HG03432 (cell line): ENCODE results near the gene SHROOM3.
A peak's percentile ranks its signal among the peaks of the same experiment; 100 is the strongest.

Experiments
- ATAC-seq: cut with Tn5 transposase; IDR thresholded peaks from one replicate; pipeline ENCODE4 v1.9.1; 2021; ENCODE audit warnings: mild to moderate bottlenecking, moderate library complexity; ENCODE audit not compliant: unreplicated experiment

The SHROOM3 gene

DNA sequence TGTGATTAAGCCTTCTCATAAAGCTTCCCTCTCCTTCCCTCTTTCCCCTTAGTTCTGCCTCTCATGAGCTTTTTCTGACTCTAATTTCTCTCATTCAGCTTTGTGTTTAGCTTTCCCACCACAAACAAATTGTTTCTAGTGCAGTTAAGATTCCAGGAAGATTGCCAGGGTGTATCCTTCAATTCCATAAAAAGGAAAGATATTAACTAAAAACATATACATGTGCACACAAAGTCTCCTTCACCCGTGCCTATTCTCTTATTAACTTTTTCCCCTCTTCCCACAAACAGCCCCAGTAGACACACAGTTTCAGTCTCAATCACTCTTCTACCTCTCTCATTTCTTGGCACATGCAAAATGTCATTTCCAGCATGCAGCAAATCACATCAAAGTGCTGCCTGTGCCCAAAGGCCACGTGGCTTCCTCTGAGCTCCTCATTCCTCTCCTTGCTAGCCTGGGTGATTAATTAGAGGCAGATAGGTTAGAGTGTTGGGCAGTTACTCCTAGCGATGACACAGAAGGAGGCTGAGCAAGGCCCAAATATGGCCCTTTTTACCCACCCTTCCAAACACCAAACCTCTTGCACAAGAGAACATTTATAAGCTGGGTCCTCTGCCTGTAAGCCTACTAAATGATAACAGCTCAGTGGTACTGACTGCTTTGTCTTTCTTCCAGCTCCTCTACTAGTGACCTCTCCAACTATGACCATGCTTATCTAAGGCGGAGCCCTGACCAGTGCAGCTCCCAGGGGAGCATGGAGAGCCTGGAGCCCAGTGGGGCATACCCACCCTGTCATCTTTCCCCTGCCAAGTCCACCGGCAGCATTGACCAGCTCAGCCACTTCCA lies 303.3 kb downstream of the SHROOM3 start:
- peak; percentile 75 for ATAC-seq

DNA sequence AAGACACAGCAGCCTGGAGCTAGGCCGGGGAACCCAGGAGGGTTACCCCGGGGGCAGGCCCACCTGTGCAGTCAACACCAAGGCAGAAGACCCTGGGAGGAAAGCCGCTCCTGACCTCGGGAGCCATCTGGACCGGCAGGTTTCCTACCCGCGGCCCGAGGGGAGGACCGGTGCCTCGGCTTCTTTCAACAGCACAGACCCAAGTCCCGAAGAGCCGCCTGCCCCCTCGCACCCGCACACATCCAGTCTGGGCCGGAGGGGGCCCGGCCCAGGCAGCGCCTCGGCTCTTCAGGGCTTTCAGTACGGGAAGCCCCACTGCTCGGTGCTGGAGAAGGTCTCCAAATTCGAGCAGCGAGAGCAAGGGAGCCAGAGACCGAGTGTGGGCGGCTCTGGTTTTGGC lies 305.2 kb downstream of the SHROOM3 start:
- ATAC-seq: no peak

DNA sequence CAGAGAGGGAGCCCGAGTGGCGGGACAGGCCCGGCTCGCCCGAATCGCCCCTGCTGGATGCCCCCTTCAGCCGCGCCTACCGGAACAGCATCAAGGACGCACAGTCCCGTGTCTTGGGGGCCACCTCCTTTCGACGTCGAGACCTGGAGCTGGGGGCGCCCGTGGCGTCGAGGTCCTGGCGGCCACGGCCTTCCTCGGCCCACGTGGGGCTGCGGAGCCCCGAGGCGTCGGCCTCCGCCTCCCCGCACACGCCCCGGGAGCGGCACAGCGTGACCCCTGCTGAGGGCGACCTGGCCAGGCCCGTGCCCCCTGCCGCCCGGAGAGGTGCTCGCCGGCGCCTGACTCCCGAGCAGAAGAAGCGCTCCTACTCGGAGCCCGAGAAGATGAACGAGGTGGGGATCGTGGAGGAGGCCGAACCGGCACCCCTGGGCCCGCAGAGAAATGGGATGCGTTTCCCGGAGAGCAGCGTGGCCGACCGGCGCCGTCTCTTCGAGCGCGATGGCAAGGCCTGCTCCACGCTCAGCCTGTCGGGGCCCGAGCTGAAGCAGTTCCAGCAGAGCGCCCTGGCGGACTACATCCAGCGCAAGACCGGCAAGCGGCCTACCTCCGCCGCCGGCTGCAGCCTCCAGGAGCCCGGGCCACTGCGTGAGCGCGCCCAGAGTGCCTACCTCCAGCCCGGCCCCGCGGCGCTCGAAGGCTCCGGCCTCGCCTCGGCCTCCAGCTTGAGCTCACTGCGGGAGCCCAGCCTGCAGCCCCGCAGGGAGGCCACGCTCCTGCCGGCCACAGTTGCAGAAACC lies 306.0 kb downstream of the SHROOM3 start:
- ATAC-seq: no peak

DNA sequence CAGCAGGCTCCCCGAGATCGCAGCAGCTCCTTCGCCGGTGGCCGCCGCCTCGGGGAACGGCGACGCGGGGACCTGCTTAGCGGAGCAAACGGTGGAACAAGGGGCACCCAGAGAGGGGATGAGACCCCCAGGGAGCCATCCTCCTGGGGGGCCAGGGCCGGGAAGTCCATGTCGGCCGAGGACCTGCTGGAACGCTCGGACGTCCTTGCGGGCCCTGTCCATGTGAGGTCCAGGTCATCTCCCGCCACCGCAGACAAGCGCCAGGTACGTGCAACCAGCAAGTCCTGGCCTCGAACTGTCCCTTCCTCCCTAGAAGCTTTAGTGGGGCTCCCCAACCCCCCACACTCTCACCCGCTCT lies 306.6 kb downstream of the SHROOM3 start:
- no peak for ATAC-seq

DNA sequence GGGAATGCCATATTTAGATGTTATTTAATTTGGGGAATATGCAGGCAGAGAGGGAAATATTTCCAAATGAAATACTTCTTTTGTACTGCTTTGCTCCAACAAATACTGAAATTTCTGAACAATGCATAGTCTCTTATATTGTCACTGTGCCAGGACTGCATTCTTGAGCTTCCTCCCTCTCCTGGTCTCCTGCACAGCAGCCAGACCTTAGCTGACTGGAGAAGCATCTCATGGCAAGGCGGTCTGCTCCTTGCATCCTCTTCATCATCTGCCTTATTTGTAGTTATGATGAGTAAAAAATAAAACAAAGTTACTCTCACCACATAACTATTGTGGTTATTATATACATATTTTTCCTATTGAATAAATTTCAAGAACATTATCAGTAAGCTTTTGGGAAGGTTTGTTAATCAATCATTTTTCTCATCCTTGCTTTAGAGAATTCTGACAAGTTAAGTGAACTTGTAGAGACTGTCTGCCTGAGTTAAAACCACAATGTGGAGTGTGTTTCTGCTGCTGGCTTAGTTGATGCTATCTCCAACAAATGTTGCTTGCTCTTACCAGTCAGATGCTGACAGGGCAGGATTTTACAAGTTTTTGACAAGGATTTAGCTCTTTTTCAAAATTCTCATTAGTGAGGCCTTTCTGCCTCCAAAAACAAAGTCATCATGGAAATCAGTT lies 309.4 kb downstream of the SHROOM3 start:
- no peak for ATAC-seq

DNA sequence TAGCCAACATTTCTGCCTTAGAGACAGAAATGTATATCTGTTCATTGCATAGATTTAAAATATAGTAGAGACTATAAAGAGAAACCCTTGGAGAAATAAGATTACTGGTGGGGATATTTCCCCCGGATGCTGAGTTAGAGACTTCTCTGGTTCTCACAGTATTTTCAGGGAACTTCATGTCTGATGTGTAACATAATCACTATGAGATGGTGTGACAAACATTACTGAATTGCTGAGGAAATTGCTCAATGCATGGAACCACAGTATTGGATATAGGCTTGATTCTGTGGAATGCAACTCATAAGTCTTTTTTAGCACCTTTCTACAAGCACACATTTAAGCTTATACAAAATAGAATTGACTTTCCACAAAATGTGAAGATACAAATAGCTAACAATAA lies 310.2 kb downstream of the SHROOM3 start:
- no peak for ATAC-seq

DNA sequence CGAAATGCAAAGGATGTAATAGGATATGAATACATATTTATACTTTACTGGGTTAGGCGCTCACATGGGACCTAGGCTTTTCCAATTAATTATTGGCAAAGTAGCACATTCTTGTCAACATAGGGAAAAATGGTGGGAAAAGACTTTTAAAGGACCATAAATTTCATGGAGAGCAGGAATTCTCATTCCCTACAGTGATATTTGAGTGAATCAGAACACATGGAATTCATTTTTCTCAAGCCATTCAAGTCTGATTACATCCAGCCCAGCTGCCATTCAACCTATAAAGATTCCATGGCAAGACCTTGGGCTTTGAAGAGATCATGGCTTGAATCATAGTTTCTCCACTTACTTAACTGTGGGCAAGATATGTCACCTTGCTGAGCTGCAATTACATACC lies 312.5 kb downstream of the SHROOM3 start:
- no peak for ATAC-seq

DNA sequence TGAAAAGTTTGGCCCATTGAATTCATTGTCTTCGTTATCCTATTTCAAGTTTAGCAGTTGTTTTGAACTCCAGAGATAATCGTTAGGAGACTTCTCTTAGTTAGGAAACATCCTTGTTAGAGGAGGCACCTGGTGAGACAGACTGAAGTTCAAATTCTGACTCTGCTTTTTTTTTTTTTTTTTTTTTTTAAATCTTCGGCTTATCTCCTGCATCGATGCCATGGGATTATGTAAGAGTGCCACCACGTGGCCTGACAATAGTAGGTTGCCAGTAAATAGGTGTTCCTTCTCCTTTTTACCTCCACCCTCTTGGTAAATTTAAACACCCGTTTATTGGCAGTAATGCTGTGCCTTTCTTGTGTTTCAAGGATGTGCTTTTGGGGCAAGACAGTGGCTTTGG lies 313.6 kb downstream of the SHROOM3 start:
- no peak for ATAC-seq

DNA sequence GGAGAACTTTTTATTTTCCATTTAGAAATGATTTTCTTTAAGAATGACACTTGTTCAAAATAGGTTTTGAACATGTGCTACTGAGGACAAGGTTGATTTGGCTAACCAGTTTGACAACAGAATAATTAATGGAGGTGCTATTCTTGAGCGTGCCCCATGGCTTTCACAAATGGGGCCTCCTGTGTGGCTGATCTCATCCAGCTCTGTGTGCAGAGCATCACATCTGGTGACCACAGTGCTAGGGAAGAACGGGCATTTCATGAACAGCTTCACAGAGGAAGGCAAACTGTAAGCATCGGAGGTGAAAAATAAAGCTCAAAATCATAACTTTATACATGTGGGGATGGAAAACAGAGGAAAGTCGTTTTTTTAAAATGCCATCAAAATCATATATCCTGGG lies 314.3 kb downstream of the SHROOM3 start:
- ATAC-seq: no peak

DNA sequence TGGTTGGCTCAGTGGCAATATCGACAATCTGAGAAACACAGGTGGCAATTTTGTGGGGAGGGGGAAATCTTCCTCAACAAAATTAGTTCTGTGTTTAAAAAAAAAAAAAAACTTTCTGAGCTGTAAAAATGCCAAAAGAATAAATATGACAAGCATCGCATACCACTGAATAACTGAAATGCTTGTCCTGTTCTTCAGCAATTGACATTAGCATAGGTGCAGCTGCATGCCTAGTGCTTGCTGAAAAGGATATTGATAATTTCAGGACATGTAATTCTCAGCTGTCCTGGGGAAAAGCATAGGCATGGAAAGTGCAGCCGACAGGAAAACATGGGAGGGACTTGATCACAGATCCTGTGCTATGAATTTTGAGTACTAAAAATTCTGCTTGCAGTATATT lies 315.7 kb downstream of the SHROOM3 start:
- ATAC-seq: no peak

DNA sequence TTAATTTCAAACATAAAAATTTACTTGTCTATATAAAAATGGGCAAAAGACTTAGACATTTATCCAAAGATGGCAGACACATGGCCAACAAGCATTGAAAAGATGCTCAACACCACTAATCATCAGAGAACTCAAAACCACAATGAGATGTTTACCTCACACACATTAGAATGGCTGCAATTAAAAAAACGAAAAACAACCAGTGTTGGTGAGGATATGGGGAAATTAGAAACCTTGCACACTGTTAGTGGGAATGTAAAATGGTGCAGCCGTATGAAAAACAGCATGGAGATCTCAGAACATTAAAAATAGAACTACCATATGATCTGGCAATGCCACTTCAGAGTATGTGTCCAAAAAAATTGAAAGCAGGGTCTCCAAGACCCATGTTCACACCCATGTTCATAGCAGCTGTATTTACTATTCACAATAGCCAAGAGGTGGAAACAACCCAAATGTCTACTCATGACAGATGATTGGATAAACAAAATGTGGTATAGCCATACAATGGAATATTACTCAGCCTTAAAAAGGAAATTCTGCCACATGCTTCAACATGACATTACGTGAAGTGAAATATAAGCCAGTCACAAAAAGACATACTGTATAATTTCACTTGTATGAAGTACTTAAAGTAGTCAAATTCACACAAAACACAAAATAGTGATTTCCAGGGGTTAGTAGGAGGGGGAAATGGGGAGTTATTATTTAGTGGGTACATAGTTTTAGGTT lies 316.7 kb downstream of the SHROOM3 start:
- ATAC-seq: no peak

DNA sequence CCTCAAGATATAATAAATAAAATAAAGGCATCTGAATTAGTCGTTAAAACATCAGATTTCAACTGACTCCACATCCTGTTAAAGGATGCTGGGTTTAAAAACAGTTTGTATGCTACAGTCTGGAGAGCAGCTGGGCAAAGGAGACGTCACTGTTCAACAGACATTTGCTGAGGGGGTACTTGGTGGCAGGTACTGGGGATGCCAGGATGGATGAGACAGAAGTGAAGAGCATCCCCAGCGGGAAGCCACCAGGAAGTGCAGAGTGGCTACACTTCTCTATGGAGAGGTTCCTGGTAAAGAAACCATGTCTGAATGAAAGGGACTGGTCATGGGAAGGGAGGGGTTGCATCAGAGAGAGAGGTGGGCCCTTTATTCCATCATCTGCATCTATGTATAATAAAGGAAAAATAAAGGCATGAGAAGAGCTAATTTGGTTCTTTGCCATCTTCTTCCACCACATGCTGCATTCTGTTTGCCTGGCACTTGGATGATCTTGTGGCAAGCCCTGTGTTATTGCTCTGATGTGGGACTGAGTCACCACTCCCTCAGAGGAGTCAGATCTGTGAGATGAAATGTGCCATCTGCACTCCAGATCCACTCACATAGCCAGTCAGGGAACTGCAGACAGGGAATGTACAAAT lies 318.0 kb downstream of the SHROOM3 start:
- ATAC-seq: no peak

DNA sequence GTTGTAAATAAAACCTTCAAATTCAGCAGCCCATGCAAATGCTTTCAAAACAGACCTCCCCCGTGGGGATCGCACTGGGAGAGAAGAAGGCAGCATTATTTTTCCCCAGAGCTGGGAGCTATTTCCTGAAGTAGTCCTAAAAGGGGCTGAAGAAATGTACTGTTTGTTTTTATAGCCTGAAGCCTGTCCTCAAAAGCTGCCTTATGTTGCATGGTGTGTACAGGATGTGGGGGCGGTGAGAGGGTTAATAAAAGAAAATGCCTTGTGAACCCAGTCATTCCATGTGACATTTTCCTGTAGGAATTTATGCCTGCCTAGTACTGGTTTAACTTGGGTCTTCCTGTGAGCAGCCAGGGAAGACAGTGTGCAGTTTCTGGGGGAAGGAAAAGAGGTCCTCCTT lies 318.8 kb downstream of the SHROOM3 start:
- no peak for ATAC-seq

DNA sequence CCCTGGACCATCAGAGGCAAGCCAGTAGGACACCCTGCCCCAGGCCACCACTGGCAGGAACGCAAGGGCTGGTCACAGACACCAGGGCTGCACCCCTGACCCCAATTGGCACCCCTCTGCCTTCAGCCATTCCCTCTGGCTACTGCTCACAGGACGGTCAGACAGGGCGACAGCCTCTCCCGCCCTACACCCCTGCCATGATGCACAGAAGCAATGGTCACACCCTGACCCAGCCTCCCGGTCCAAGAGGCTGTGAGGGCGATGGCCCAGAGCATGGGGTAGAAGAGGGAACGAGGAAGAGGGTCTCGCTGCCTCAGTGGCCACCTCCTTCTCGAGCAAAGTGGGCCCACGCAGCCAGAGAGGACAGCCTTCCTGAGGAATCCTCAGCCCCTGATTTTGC lies 319.4 kb downstream of the SHROOM3 start:
- no peak for ATAC-seq

DNA sequence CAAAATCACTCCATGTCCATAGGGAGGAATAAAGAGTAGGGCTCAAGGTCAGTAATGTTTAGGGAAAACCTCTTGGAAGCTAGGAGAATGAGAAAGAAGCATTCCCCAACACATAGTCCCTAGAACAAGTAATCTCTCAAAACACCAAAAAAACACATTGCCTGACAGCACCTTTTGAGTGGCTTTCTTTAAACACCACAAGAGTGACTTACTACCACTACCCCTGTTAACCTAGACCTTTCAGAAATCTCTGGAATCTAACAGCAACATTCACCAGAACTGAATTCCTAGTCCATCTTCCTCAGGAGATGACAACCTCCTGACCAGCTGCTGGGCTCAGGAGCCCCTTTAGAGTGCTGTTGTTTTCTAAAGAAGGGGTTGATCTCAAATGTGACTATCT lies 320.7 kb downstream of the SHROOM3 start:
- no peak for ATAC-seq

DNA sequence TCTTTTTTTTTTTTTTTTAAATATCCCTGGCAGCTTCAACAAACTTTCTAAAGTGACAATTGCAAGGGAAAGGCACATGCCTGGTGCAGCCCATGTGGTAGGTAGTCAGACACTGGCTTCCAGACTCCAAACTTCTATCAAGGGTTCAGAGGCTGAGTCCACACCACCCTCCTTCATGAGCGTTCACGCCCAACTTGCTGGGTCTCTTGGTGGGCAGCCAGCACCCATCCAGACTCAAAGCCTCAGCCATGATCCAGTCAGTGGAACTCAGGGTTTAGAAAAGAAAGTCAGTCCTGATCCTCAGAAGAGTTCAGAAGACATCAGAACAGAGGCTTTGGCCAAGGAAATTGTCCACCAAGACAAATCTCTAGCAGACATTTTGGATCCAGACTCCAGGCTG lies 321.4 kb downstream of the SHROOM3 start:
- ATAC-seq: no peak

DNA sequence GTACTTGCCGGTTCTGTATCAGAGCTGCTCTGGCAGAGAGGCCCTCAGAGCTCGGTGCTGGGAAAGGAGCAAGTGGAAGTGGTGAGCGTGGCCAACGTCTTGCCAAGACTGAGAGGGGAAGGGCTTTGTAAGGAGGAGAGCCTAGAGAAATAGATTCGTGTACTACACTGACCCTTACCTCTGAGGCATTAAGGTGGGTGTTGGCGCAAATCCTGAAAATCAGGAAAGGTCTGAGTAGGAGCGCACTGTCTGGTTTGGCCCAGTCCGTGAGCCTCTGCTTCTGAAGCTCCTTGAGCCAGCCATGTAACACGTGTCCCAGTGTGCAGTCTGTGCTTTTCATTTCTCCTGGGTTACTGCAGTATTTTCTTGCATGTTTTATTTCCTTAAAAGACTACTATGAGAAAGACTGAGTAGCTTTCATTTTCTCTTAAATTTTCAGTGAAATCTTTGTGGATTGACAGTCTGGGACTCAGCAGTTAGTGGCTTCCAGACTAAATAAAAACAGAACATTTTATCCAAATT lies 322.4 kb downstream of the SHROOM3 start:
- no peak for ATAC-seq

DNA sequence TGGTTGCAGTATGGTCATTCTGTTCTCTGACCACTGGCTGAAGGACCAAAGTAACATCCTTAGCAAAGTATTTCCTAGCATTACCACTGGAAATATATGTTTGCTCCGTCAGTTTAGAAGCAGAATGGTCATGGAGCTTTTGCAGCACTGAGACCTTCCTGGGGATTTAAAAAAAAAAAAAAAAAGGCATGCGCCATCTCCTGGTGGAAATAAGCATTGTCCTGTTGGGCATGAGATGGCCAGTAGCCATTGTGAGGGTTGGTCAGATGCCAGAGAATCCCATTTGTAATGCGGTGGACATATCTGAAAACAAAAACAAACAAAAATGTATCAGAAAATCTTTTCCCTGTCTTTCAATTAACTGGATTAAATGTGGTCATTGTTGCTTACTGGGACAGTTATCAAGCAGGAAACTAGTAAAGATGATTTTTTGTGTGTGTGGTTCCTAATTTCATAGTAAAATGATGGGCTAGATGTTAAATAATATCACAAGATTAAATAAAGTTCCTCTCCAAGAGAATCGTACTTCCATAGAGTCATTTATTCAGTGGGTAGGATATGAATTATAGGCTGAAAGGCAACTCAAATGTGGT lies 323.4 kb downstream of the SHROOM3 start:
- ATAC-seq: peak; percentile 49

DNA sequence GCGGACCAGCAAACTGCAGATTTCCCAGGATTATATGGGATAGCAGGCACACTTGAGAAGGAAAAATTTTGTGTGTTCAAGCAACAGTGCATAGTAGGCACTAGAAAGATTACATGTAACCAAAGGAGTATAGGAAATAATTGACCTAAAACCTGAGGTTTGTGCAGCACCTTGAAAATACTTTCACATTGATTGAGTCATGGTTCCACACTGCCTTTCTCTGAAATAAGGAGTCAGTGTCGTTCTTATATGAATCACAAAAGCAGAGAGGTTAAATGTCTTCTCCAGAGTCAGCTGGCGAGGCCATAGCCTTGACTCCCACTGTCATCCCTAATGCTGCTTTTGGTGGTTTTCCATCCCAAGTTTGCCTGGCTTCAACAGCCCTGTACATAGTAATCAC lies 324.0 kb downstream of the SHROOM3 start:
- peak; percentile 65 for ATAC-seq

DNA sequence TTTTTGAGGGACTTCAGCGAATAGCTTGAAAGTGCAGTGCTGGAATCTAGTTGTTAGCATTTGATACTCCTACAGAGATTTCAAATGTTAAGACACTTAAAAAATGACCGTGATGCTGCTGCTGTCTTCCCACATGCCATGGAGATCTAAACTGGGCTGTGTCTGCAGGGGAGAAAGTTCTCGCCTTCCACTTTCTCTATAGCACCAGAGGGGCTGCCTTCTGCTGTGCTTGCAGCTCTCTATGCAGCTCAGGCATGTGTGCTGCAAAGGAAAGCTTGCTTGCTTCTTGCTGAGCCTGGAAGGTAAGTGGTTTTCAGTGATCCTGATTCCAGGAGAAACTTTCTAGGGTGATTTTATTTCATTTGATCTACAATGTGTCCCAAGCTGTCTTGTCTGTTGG lies 325.2 kb downstream of the SHROOM3 start:
- ATAC-seq: no peak
